Keratinocyte (primary cell): ENCODE measurements around the gene ILDR1. TPM values are rescaled to one million over a fixed set of nuclear protein-coding genes. Genes with fewer than 3 reads are reported as not detected.

ENCODE experiments used
- DNase-seq: peaks from one replicate; pipeline ENCODE4 v3.0.0-alpha.2; 2011; ENCODE audit warnings: low read depth, missing footprints, low spot score
- FAIRE-seq: peaks from 2 replicates; lab custom pipeline; 2011; peaks lifted over from hg19 to GRCh38; lab: Jason Lieb, UNC
- H2AFZ ChIP-seq: 2 replicates; pipeline ENCODE4 v1.6.0; 2012; ENCODE audit warnings: low read length, control low read depth, inconsistent platforms; ENCODE audit not compliant: control insufficient read depth
- H3K27ac ChIP-seq: 2 replicates; pipeline ENCODE4 v1.5.1; 2011; ENCODE audit warnings: low read length; ENCODE audit not compliant: control insufficient read depth, insufficient read depth
- H3K27me3 ChIP-seq: 3 replicates; pipeline ENCODE4 v1.6.0; 2011; ENCODE audit warnings: low read length; ENCODE audit not compliant: control insufficient read depth, insufficient read depth; ENCODE audit errors: extremely low read depth
- H3K36me3 ChIP-seq, 2 experiments: 2 replicates in 1 of 2; 3 replicates in 1 of 2; pipeline ENCODE4 v1.5.1; 2011; ENCODE audit warnings: low read length in 2 of 2, mild to moderate bottlenecking in 1 of 2; ENCODE audit not compliant: control insufficient read depth in 2 of 2, insufficient read depth in 2 of 2; ENCODE audit errors: extremely low read depth in 1 of 2
- H3K4me1 ChIP-seq: 3 replicates; pipeline ENCODE4 v1.5.1; 2011; ENCODE audit warnings: low read length; ENCODE audit not compliant: control insufficient read depth, insufficient read depth; ENCODE audit errors: extremely low read depth
- H3K4me2 ChIP-seq: 3 replicates; pipeline ENCODE4 v1.6.0; 2011; ENCODE audit warnings: low read depth, low read length; ENCODE audit not compliant: control insufficient read depth, insufficient read depth; ENCODE audit errors: extremely low read depth
- H3K4me3 ChIP-seq, 3 experiments: fragments of 200-600 bp in 1 of 3; sonication (generic) in 1 of 3; 2 replicates in 2 of 3; 3 replicates in 1 of 3; pipeline ENCODE4 v1.5.1; 2011 to 2016; ENCODE audit warnings: low read length in 3 of 3, mild to moderate bottlenecking in 3 of 3, control low read depth in 2 of 3, inconsistent platforms in 1 of 3, low read depth in 1 of 3, mixed read lengths in 1 of 3, mixed run types in 1 of 3, moderate library complexity in 1 of 3; ENCODE audit not compliant: control insufficient read depth in 2 of 3, insufficient read depth in 2 of 3; ENCODE audit errors: extremely low read depth in 1 of 3
- H3K79me2 ChIP-seq: 2 replicates; pipeline ENCODE4 v1.6.0; 2012; ENCODE audit warnings: low read length; ENCODE audit not compliant: control insufficient read depth, insufficient read depth
- H3K9ac ChIP-seq: 3 replicates; pipeline ENCODE4 v1.6.0; 2011; ENCODE audit warnings: low read length; ENCODE audit not compliant: control insufficient read depth, insufficient read depth; ENCODE audit errors: extremely low read depth
- H3K9me1 ChIP-seq: 3 replicates; pipeline ENCODE4 v1.6.0; 2011; ENCODE audit warnings: low read length; ENCODE audit not compliant: control insufficient read depth, insufficient read depth; ENCODE audit errors: extremely low read depth
- H3K9me3 ChIP-seq: 2 replicates; pipeline ENCODE4 v1.5.1; 2012; ENCODE audit warnings: low read depth, low read length; ENCODE audit not compliant: control insufficient read depth
- H4K20me1 ChIP-seq: 3 replicates; pipeline ENCODE4 v1.6.0; 2011; ENCODE audit warnings: low read length; ENCODE audit not compliant: control insufficient read depth, insufficient read depth; ENCODE audit errors: extremely low read depth
- CTCF ChIP-seq, 3 experiments: IDR thresholded peaks in 1 of 3; conservative IDR thresholded peaks in 1 of 3; optimal IDR thresholded peaks in 1 of 3; 2 replicates in 2 of 3; 3 replicates in 1 of 3; pipeline versions ENCODE3 to v1.5.1; 2011; ENCODE audit warnings: low read length in 3 of 3, mild to moderate bottlenecking in 3 of 3, moderate library complexity in 2 of 3, control low read depth in 1 of 3, inconsistent platforms in 1 of 3; ENCODE audit not compliant: insufficient read depth in 2 of 3; ENCODE audit errors: extremely low read depth in 1 of 3
- EZH2 ChIP-seq: IDR thresholded peaks from one replicate; pipeline ENCODE4 v1.6.1; 2012; ENCODE audit warnings: inconsistent platforms, mild to moderate bottlenecking, low read length, moderate library complexity
- dilution Hi-C: fragments of 300-500 bp; cut with MboI; formaldehyde crosslinking; loops from one replicate; pipeline ENCODE4 v1.7.0; 2020; ENCODE audit warnings: low sequenced_read_pairs; ENCODE audit not compliant: extremely low pct_ligation_motif_present
- polyA plus RNA-seq, 5 experiments: library from polyadenylated mRNA; depleted of rRNA in 3 of 5; stranded (reverse) in 3 of 5; stranded (forward) in 1 of 5; unstranded in 1 of 5; fragments of >200 nt; gene quantifications; 1 replicate in 1 of 5; 2 replicates in 3 of 5; 3 replicates in 1 of 5; pipeline versions ENCODE4 v1.2.1 to v1.2.3, GENCODE V29; 2011 to 2012; ENCODE audit warnings: missing spikeins in 2 of 5, low read depth in 1 of 5, low replicate concordance in 1 of 5

ILDR1 gene
- polyA plus RNA-seq, 1 donor (not counting 4 experiments of a cell fraction or from before 2014, with no cell fraction given), result 0.09 TPM

GRCh38 chr3:121992601-121993560, 29.2 kb downstream of the ILDR1 start:
- H2AFZ ChIP-seq, result no peak overlapping the region
- dilution Hi-C loops, result no loop called here
- H3K4me1 ChIP-seq, result peaks cover 18% of the 10 kb centered on the region
- no peak for FAIRE-seq
- H4K20me1 ChIP-seq, result no peaks in the 10 kb centered on the region
- H3K9me3 ChIP-seq, result no peaks in the 10 kb centered on the region
- H3K79me2 ChIP-seq, result no peaks in the 10 kb centered on the region
- no peak for DNase-seq
- no peak overlapping the region for H3K9ac ChIP-seq
- H3K27ac ChIP-seq, result no peak overlapping the region
- H3K36me3 ChIP-seq, result no peaks in the 10 kb centered on the region
- H3K4me3 ChIP-seq, result no peak overlapping the region
- TF ChIP-seq EZH2 (no peak), CTCF (optimal IDR thresholded peaks at IDR 0.05 in 1 of 3, IDR thresholded peaks at IDR 0.05 in 1 of 3, conservative IDR thresholded peaks at IDR 0.05 in 1 of 3; ENCODE audit: extremely low read depth in 1 of 3, insufficient read depth in 2 of 3, low read length in 3 of 3) (no peak)
- H3K4me2 ChIP-seq, result no peak overlapping the region
- H3K27me3 ChIP-seq, result no peaks in the 10 kb centered on the region
- no peaks in the 10 kb centered on the region for H3K9me1 ChIP-seq

- FAIRE-seq (peak; percentile 39), DNase-seq (no peak)
- H3K36me3 ChIP-seq, result no peaks in the 10 kb centered on the region
- H3K4me1 ChIP-seq, result peaks cover under 1% of the 10 kb centered on the region
- dilution Hi-C loops, result no loop called here
- no peaks in the 10 kb centered on the region for H3K27me3 ChIP-seq
- no peak overlapping the region for H3K4me2 ChIP-seq
- no peaks in the 10 kb centered on the region for H4K20me1 ChIP-seq
- no peak overlapping the region for H3K27ac ChIP-seq
- no peak overlapping the region for H3K9ac ChIP-seq
- no peak overlapping the region for H3K4me3 ChIP-seq
- no peaks in the 10 kb centered on the region for H3K79me2 ChIP-seq
- peak; percentile 12 to 36 (median 21) for TF ChIP-seq CTCF (optimal IDR thresholded peaks at IDR 0.05 in 1 of 3, IDR thresholded peaks at IDR 0.05 in 1 of 3, conservative IDR thresholded peaks at IDR 0.05 in 1 of 3; ENCODE audit: extremely low read depth in 1 of 3, insufficient read depth in 2 of 3, low read length in 3 of 3)
- TF ChIP-seq EZH2, result no peak
- H2AFZ ChIP-seq, result no peak overlapping the region
- H3K9me1 ChIP-seq, result no peaks in the 10 kb centered on the region
- no peaks in the 10 kb centered on the region for H3K9me3 ChIP-seq
Observed at GRCh38 chr3:121989943-121990342, 32.1 kb downstream of the ILDR1 start.
